Measurements from ENCODE around the gene IL17A.

DNA sequence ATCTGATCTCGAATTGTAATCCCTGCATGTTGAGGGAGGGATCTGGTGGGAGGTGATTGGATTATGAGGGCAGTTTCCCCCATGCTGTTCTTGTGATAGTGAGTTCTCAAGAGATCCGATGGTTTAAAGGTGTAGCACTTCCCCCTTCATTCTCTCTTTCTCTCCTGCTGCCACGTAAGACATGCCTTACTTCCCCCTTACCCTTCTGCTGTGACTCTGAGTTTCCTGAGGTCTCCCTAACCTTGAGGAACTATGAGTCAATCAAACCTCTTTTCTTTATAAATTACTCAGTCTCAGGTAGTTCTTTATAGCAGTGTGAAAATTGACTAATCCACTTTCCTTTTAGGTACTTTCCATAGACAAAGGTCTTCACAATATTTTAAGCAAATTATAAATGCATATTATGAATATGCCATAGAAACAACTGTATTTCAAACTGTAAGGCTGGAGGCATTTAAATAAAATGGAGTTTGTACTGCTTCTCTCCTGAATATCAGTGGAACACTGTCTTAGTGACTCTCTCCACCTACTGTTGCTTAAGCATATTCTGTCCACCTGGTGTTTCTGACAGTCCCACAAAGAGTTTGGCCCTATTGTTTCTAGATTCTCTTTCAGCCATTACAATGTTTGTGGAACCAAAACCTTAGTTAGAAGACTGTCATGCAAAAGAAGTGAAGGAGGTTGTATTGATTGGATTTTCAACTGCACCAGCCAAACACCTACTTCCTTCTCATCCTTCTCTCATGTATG, 24.3 kb upstream of the IL17A start:
- no peak for TF ChIP-seq POLR2A (IDR thresholded peaks at IDR 0.05)
- no peak for TF ChIP-seq CTCF (IDR thresholded peaks at IDR 0.05)
